Neural progenitor cell (in vitro differentiated cells): ENCODE measurements around the gene CEL. TPM values are rescaled to one million over a fixed set of nuclear protein-coding genes. Genes with fewer than 3 reads are reported as not detected.

Experiments used
- DNase-seq: peaks from one replicate; pipeline ENCODE4 v3.0.0-alpha.2; 2016; ENCODE audit warnings: low spot score
- H2AFZ ChIP-seq: fragments of 200-600 bp; sonication (generic); replicated peaks from 2 replicates; pipeline ENCODE4 v1.6.1; 2016; ENCODE audit warnings: antibody characterized with exemption
- H3F3A ChIP-seq: fragments of 200-600 bp; sonication (generic); 2 replicates; pipeline ENCODE4 v1.6.1; 2016; ENCODE audit warnings: antibody characterized with exemption, low read depth
- H3K27ac ChIP-seq: fragments of 200-600 bp; sonication (generic); 2 replicates; pipeline ENCODE4 v1.5.1; 2016; ENCODE audit warnings: mild to moderate bottlenecking
- H3K27me3 ChIP-seq: fragments of 200-600 bp; sonication (generic); 2 replicates; pipeline ENCODE4 v1.6.1; 2016; ENCODE audit warnings: mild to moderate bottlenecking, moderate library complexity
- H3K36me3 ChIP-seq: fragments of 200-600 bp; sonication (generic); 2 replicates; pipeline ENCODE4 v1.5.1; 2016
- H3K4me1 ChIP-seq: fragments of 200-600 bp; sonication (generic); 2 replicates; pipeline ENCODE4 v1.6.1; 2016; ENCODE audit warnings: mixed run types
- H3K4me2 ChIP-seq: fragments of 200-600 bp; sonication (generic); 2 replicates; pipeline ENCODE4 v1.6.1; 2016
- H3K4me3 ChIP-seq: fragments of 200-600 bp; sonication (generic); 2 replicates; pipeline ENCODE4 v1.5.1; 2016
- H3K79me2 ChIP-seq: fragments of 200-600 bp; sonication (generic); 2 replicates; pipeline ENCODE4 v1.6.1; 2016; ENCODE audit warnings: low read depth
- H3K9ac ChIP-seq: fragments of 200-600 bp; sonication (generic); 2 replicates; pipeline ENCODE4 v1.6.1; 2016
- H3K9me3 ChIP-seq: fragments of 200-600 bp; sonication (generic); 2 replicates; pipeline ENCODE4 v1.5.1; 2016; ENCODE audit warnings: low read depth
- H4K20me1 ChIP-seq: fragments of 200-600 bp; sonication (generic); 2 replicates; pipeline ENCODE4 v1.6.1; 2016; ENCODE audit warnings: low read depth
- H3K27ac Mint-ChIP-seq: 3 replicates; pipeline ENCODE4 v1.8.0; 2021; ENCODE audit warnings: mixed read lengths
- H3K27me3 Mint-ChIP-seq: 2 replicates; pipeline ENCODE4 v1.8.0; 2022; ENCODE audit warnings: low read depth, mild to moderate bottlenecking, inconsistent platforms, moderate library complexity, mixed read lengths; ENCODE audit not compliant: insufficient read depth
- H3K36me3 Mint-ChIP-seq: 3 replicates; pipeline ENCODE4 v1.8.0; 2021; ENCODE audit warnings: mixed read lengths
- H3K4me1 Mint-ChIP-seq: 3 replicates; pipeline ENCODE4 v1.8.0; 2021; ENCODE audit warnings: mixed read lengths
- H3K4me3 Mint-ChIP-seq: 3 replicates; pipeline ENCODE4 v1.8.0; 2021; ENCODE audit warnings: mild to moderate bottlenecking, moderate library complexity, mixed read lengths
- H3K9me3 Mint-ChIP-seq: 3 replicates; pipeline ENCODE4 v1.8.0; 2020; ENCODE audit warnings: mixed read lengths
- EZH2 ChIP-seq: fragments of 200-600 bp; sonication (generic); IDR thresholded peaks from 2 replicates; pipeline ENCODE4 v1.6.1; 2017; ENCODE audit warnings: antibody characterized with exemption, mild to moderate bottlenecking, moderate library complexity
- EZH2phosphoT487 ChIP-seq: fragments of 200-600 bp; sonication (generic); IDR thresholded peaks from 2 replicates; pipeline ENCODE4 v1.6.1; 2017; ENCODE audit warnings: antibody characterized with exemption
- total RNA-seq: library from RNA; depleted of rRNA; stranded (reverse); fragments of >200 nt; gene quantifications from 2 replicates; pipeline ENCODE4 v1.2.3, GENCODE V29; 2015; ENCODE audit warnings: low replicate concordance
- TF ChIP-seq, protein P1 (sequence below): fragments of 200-600 bp; sonication (generic); IDR thresholded peaks from 2 replicates; pipeline ENCODE4 v1.5.1; 2017; ENCODE audit warnings: antibody characterized with exemption, mild to moderate bottlenecking

Gene CEL
- total RNA-seq, 1 donor from 2014 or later, result 1.0 TPM

DNA sequence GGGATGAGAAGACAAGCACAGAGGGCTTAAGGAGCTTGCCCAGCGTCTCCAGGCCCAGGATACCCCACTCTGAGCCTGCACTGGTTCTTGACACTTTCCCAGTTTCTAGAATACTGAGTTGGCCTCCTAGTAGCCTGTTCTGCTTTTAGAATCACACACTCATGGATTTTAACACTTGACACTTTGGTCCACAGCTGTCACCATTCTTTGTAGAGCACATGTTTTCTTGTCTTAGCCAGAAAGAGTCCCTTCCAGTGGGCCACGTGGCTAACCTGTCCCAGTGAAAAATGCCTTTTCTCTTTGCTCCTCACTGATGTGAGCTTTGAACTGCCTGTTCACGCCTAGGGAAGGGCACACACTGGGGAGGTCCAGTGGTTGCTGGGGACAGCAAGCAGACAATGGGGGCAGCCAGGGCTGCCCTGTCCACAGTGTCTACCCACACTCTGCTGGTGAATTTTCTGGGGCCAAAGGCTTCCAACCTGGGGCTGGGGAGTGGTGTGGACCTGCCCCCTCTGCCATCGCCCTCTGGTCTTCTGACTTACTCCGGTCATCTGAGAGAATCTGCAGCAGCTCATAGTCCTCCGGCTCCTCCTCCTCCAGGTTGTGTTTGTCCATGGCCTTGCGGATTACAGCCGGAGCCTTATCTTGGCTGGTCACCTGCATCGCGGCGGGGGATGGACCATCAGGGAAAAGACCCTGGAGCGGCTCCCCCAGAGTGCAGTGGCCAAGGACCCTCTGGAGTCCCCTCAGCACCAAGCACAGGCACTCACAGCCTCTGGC, 38.1 kb downstream of the CEL start:
- Histone ChIP-seq H3K9ac (no peak overlapping the region), H3K4me1 (no peaks in the 10 kb centered on the region), H3K79me2 (no peaks in the 10 kb centered on the region), H3F3A (peaks cover 3% of the 10 kb centered on the region), H2AFZ (no peak overlapping the region), H3K27ac (no peak overlapping the region), H3K36me3 (peaks cover 12% of the 10 kb centered on the region), H3K4me2 (no peak overlapping the region), H3K27me3 (no peaks in the 10 kb centered on the region), H3K9me3 (peaks cover 4% of the 10 kb centered on the region), H3K4me3 (no peak overlapping the region), H4K20me1 (peaks cover 3% of the 10 kb centered on the region)
- Mint-ChIP-seq H3K4me1 (no peaks in the 10 kb centered on the region), H3K36me3 (peaks cover 41% of the 10 kb centered on the region), H3K27ac (no peak overlapping the region), H3K9me3 (peaks cover 28% of the 10 kb centered on the region), H3K27me3 (peaks cover 2% of the 10 kb centered on the region), H3K4me3 (no peak overlapping the region)
- no peak for TF ChIP-seq EZH2phosphoT487
- TF ChIP-seq EZH2, result no peak
- DNase-seq, result no peak

DNA sequence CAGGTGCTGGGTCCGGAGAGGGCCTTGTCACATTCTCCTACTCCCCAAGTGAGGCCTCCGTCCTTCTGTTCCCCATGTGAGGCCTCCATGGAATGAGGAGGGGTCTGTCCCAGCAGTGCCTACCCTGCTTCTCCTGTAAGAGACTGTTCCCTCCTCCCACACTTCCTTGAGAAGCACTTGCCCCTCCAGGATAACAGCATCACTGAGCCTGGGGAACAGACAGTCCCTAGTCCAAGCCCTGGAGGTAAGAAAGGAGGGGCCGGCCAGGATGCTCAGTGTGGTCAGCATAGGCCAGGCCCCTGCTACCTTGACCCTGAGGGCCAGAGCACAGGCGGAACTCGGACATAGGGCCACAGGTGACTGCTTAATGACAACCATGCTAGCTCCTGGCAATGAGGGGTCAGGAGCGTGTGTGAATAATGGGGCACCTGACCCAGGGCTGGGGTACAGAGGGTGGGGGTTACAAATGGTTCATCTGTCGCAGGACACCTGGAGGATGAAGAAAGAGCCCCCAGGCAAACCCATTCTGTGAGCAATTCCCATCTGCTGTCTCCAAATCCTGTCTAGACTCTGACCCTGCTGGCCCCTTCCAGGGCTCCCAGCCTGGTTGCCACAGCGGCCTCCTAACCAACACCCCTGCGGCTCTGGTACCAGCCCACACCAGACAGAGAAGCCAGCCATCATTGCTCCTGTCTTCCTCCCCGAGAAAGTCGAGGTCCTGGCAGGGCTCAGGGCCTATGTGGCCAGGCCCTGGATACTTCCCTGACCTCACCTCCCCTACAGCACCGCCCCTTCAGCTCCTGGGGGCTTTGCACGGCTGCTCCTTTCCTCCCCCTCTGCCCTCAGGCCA, 39.0 kb downstream of the CEL start:
- peaks cover 3% of the 10 kb centered on the region for H4K20me1 ChIP-seq
- Mint-ChIP-seq H3K36me3 (peaks cover 35% of the 10 kb centered on the region), H3K27me3 (no peaks in the 10 kb centered on the region), H3K4me1 (no peaks in the 10 kb centered on the region), H3K4me3 (no peak overlapping the region), H3K9me3 (peaks cover 22% of the 10 kb centered on the region), H3K27ac (no peak overlapping the region)
- H3K4me3 ChIP-seq, result no peak overlapping the region
- peaks cover 12% of the 10 kb centered on the region for H3K36me3 ChIP-seq
- no peaks in the 10 kb centered on the region for H3K27me3 ChIP-seq
- peaks cover 4% of the 10 kb centered on the region for H3K9me3 ChIP-seq
- H3K9ac ChIP-seq, result no peak overlapping the region
- no peak overlapping the region for H3K4me2 ChIP-seq
- no peaks in the 10 kb centered on the region for H3K4me1 ChIP-seq
- DNase-seq, result no peak
- no peak for TF ChIP-seq EZH2
- no peak for TF ChIP-seq EZH2phosphoT487
- TF ChIP-seq, protein P1, sequence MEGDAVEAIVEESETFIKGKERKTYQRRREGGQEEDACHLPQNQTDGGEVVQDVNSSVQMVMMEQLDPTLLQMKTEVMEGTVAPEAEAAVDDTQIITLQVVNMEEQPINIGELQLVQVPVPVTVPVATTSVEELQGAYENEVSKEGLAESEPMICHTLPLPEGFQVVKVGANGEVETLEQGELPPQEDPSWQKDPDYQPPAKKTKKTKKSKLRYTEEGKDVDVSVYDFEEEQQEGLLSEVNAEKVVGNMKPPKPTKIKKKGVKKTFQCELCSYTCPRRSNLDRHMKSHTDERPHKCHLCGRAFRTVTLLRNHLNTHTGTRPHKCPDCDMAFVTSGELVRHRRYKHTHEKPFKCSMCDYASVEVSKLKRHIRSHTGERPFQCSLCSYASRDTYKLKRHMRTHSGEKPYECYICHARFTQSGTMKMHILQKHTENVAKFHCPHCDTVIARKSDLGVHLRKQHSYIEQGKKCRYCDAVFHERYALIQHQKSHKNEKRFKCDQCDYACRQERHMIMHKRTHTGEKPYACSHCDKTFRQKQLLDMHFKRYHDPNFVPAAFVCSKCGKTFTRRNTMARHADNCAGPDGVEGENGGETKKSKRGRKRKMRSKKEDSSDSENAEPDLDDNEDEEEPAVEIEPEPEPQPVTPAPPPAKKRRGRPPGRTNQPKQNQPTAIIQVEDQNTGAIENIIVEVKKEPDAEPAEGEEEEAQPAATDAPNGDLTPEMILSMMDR, result no peak
- no peaks in the 10 kb centered on the region for H3K79me2 ChIP-seq
- no peak overlapping the region for H2AFZ ChIP-seq
- peaks cover 3% of the 10 kb centered on the region for H3F3A ChIP-seq
- no peak overlapping the region for H3K27ac ChIP-seq

DNA sequence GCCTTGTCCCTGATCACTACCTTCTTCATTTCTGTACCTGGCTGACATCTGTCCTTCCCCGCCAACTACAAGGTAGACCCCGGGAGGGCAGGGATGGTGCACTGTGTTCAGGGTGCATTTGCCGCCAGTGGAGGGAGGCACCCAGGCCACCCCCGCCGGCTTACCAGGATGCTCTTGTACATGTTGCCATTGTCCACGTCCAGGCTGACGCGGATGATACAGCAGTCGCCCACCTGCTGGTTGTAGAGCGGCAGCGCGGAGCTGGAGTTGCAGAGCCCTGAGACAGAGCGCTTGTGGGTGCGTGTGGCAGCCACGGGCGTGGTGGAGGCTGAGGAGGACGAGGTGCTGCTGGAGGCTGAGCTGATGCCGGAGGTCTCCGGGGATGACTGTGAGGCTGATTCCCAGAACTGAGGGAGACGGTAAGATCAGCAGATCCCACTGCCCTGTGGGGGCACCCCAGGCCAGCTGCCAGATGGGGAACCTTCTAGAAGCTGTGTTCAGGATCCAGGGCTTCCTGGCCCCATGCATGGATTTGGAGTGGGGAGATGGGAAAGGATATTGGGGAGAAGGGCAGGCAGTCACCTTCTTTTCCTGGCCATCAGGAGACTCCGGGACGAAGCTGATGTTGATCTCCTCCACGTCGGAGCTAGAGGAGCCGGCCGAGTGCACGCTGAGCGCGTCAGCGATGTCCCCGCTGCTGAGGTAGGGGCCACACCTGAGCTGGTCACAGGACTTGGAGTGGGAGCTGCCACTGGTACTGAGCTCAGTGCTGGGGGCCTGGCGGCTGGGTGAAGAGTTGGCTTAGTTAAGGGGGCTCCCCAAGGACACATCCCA, 39.8 kb downstream of the CEL start:
- Histone ChIP-seq H4K20me1 (peaks cover 3% of the 10 kb centered on the region), H3K79me2 (no peaks in the 10 kb centered on the region), H3K4me3 (no peak overlapping the region), H3K27ac (no peak overlapping the region), H2AFZ (no peak overlapping the region), H3K4me1 (no peaks in the 10 kb centered on the region), H3K4me2 (no peak overlapping the region), H3K27me3 (no peaks in the 10 kb centered on the region), H3K36me3 (peaks cover 4% of the 10 kb centered on the region), H3F3A (peaks cover 3% of the 10 kb centered on the region), H3K9ac (no peak overlapping the region), H3K9me3 (peaks cover under 1% of the 10 kb centered on the region)
- Mint-ChIP-seq H3K4me1 (no peaks in the 10 kb centered on the region), H3K36me3 (peaks cover 29% of the 10 kb centered on the region), H3K27me3 (no peaks in the 10 kb centered on the region), H3K4me3 (no peak overlapping the region), H3K9me3 (peaks cover 14% of the 10 kb centered on the region), H3K27ac (no peak overlapping the region)
- DNase-seq, result no peak
- TF ChIP-seq EZH2phosphoT487, result no peak
- TF ChIP-seq, protein P1, result no peak
